Measurements from ENCODE around the gene DNER.

Gene DNER

GRCh38 chr2:229686122-229686919 is 28.0 kb downstream of the DNER start:
- ChIA-PET POLR2A (no interaction called here), CTCF (no interaction called here)
- Histone ChIP-seq H3K27ac (ENCODE audit: insufficient read depth in 1 of 2, low read depth in 1 of 2, low read length in 2 of 2, poor library complexity in 1 of 2, severe bottlenecking in 2 of 2) (no peak overlapping the region), H3K4me3 (ENCODE audit: control insufficient read depth in 1 of 7, extremely low read depth in 1 of 7, insufficient read depth in 4 of 7, low read depth in 2 of 7, low read length in 6 of 7) (no peak overlapping the region), H3K4me1 (ENCODE audit: control extremely low read depth in 1 of 4, control insufficient read depth in 4 of 4, insufficient read depth in 4 of 4, low read length in 3 of 4) (no peaks in the 10 kb centered on the region), H3K9me3 (ENCODE audit: control extremely low read depth in 1 of 5, control insufficient read depth in 4 of 5, insufficient read depth in 2 of 5, low read depth in 1 of 5, low read length in 4 of 5) (no peaks in the 10 kb centered on the region), H3K27me3 (replicated peaks in 2 of 5; ENCODE audit: control insufficient read depth in 4 of 5, insufficient read depth in 5 of 5, low read length in 4 of 5) (no peaks in the 10 kb centered on the region), H3K36me3 (ENCODE audit: control insufficient read depth in 4 of 4, insufficient read depth in 4 of 4, low read length in 3 of 4) (no peaks in the 10 kb centered on the region)
- WGBS (ENCODE audit: insufficient coverage), result 100% methylated on average over 2 of the region's 6 CpGs
- DNase-seq, result no peak

GRCh38 chr2:229684942-229685562 is 29.3 kb downstream of the DNER start:
- Histone ChIP-seq H3K4me3 (ENCODE audit: control insufficient read depth in 1 of 7, extremely low read depth in 1 of 7, insufficient read depth in 4 of 7, low read depth in 2 of 7, low read length in 6 of 7) (no peak overlapping the region), H3K9me3 (ENCODE audit: control extremely low read depth in 1 of 5, control insufficient read depth in 4 of 5, insufficient read depth in 2 of 5, low read depth in 1 of 5, low read length in 4 of 5) (peaks cover 0 to 2% (median 0%) of the 10 kb centered on the region in 5 experiments), H3K27me3 (replicated peaks in 2 of 5; ENCODE audit: control insufficient read depth in 4 of 5, insufficient read depth in 5 of 5, low read length in 4 of 5) (peaks cover 0 to 2% (median 0%) of the 10 kb centered on the region in 5 experiments), H3K4me1 (ENCODE audit: control extremely low read depth in 1 of 4, control insufficient read depth in 4 of 4, insufficient read depth in 4 of 4, low read length in 3 of 4) (no peaks in the 10 kb centered on the region), H3K36me3 (ENCODE audit: control insufficient read depth in 4 of 4, insufficient read depth in 4 of 4, low read length in 3 of 4) (no peaks in the 10 kb centered on the region), H3K27ac (ENCODE audit: insufficient read depth in 1 of 2, low read depth in 1 of 2, low read length in 2 of 2, poor library complexity in 1 of 2, severe bottlenecking in 2 of 2) (no peak overlapping the region)
- CTCF ChIA-PET, result no interaction called here
- POLR2A ChIA-PET, result no interaction called here
- no peak for DNase-seq
- 100% methylated on average over 2 of the region's 6 CpGs for WGBS (ENCODE audit: insufficient coverage)

DNA sequence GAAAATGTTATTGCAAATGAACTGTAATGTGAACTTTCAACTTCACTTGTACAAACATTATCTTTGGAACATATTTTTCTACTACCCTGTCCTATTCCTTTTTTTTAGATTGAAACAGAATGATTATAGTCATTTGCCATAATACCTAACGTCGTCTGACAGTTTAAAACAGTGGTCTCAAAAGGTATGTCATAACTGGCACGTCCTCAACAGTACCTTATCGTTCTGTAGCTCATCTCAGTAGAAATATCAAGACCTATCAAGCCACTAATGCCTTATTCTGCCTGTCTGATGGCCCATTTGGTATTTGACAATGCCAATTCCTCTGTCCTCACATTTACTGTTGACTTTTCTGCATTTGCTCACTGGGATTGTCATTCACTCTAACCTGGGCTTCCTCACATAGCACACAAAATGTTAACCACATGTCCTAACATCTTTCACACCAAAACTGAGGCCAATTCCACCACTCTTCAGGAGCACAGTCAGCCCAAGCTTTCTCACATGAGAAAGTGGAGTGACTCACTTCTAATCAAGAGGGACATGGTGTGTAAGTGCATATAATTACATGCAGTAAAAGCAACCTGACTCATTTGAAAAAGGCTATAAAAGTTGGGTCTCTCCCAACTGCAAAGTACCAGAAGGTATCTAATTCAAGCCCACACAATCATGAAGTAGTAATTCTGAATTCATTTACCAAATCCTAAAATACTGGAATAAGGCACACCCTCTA is 34.8 kb downstream of the DNER start:
- POLR2A ChIA-PET, result no interaction called here
- CTCF ChIA-PET, result no interaction called here
- no peak for DNase-seq

GRCh38 chr2:229675569-229675968 is 38.8 kb downstream of the DNER start:
- WGBS (ENCODE audit: insufficient coverage), result 40% methylated on average over 4 of the region's 4 CpGs
- POLR2A ChIA-PET, result no interaction called here

More for the DNA sequence above, 34.8 kb downstream of the DNER start:
- H3K4me1 ChIP-seq (ENCODE audit: control extremely low read depth in 1 of 4, control insufficient read depth in 4 of 4, insufficient read depth in 4 of 4, low read length in 3 of 4), result no peaks in the 10 kb centered on the region
- H3K36me3 ChIP-seq (ENCODE audit: control insufficient read depth in 4 of 4, insufficient read depth in 4 of 4, low read length in 3 of 4), result no peaks in the 10 kb centered on the region
- H3K4me3 ChIP-seq (ENCODE audit: control insufficient read depth in 1 of 7, extremely low read depth in 1 of 7, insufficient read depth in 4 of 7, low read depth in 2 of 7, low read length in 6 of 7), result no peak overlapping the region
- H3K27ac ChIP-seq (ENCODE audit: insufficient read depth in 1 of 2, low read depth in 1 of 2, low read length in 2 of 2, poor library complexity in 1 of 2, severe bottlenecking in 2 of 2), result no peak overlapping the region
- H3K9me3 ChIP-seq (ENCODE audit: control extremely low read depth in 1 of 5, control insufficient read depth in 4 of 5, insufficient read depth in 2 of 5, low read depth in 1 of 5, low read length in 4 of 5), result peaks cover 0 to 2% (median 0%) of the 10 kb centered on the region in 5 experiments
- 96% methylated on average over 4 of the region's 4 CpGs for WGBS (ENCODE audit: insufficient coverage)
- H3K27me3 ChIP-seq (replicated peaks in 2 of 5; ENCODE audit: control insufficient read depth in 4 of 5, insufficient read depth in 5 of 5, low read length in 4 of 5), result peaks cover 0 to 10% (median 5%) of the 10 kb centered on the region in 5 experiments

GRCh38 chr2:229674830-229675530 is 39.4 kb downstream of the DNER start:
- no peak overlapping the region for H3K4me3 ChIP-seq (ENCODE audit: control insufficient read depth in 1 of 7, extremely low read depth in 1 of 7, insufficient read depth in 4 of 7, low read depth in 2 of 7, low read length in 6 of 7)
- H3K27ac ChIP-seq (ENCODE audit: insufficient read depth in 1 of 2, low read depth in 1 of 2, low read length in 2 of 2, poor library complexity in 1 of 2, severe bottlenecking in 2 of 2), result no peak overlapping the region
- H3K36me3 ChIP-seq (ENCODE audit: control insufficient read depth in 4 of 4, insufficient read depth in 4 of 4, low read length in 3 of 4), result no peaks in the 10 kb centered on the region
- H3K27me3 ChIP-seq (replicated peaks in 2 of 5; ENCODE audit: control insufficient read depth in 4 of 5, insufficient read depth in 5 of 5, low read length in 4 of 5), result peaks cover 2 to 19% (median 5%) of the 10 kb centered on the region in 5 experiments
- ChIA-PET POLR2A (no interaction called here), CTCF (no interaction called here)
- WGBS (ENCODE audit: insufficient coverage), result 100% methylated on average over 4 of the region's 6 CpGs
- H3K9me3 ChIP-seq (ENCODE audit: control extremely low read depth in 1 of 5, control insufficient read depth in 4 of 5, insufficient read depth in 2 of 5, low read depth in 1 of 5, low read length in 4 of 5), result no peaks in the 10 kb centered on the region
- DNase-seq, result no peak
- no peaks in the 10 kb centered on the region for H3K4me1 ChIP-seq (ENCODE audit: control extremely low read depth in 1 of 4, control insufficient read depth in 4 of 4, insufficient read depth in 4 of 4, low read length in 3 of 4)

More at GRCh38 chr2:229675569-229675968, 38.8 kb downstream of the DNER start:
- no peaks in the 10 kb centered on the region for H3K36me3 ChIP-seq (ENCODE audit: control insufficient read depth in 4 of 4, insufficient read depth in 4 of 4, low read length in 3 of 4)
- H3K27ac ChIP-seq (ENCODE audit: insufficient read depth in 1 of 2, low read depth in 1 of 2, low read length in 2 of 2, poor library complexity in 1 of 2, severe bottlenecking in 2 of 2), result no peak overlapping the region
- CTCF ChIA-PET, result no interaction called here
- DNase-seq, result no peak
- H3K27me3 ChIP-seq (replicated peaks in 2 of 5; ENCODE audit: control insufficient read depth in 4 of 5, insufficient read depth in 5 of 5, low read length in 4 of 5), result peaks cover 2 to 18% (median 5%) of the 10 kb centered on the region in 5 experiments
- H3K4me3 ChIP-seq (ENCODE audit: control insufficient read depth in 1 of 7, extremely low read depth in 1 of 7, insufficient read depth in 4 of 7, low read depth in 2 of 7, low read length in 6 of 7), result no peak overlapping the region
- no peaks in the 10 kb centered on the region for H3K4me1 ChIP-seq (ENCODE audit: control extremely low read depth in 1 of 4, control insufficient read depth in 4 of 4, insufficient read depth in 4 of 4, low read length in 3 of 4)
- H3K9me3 ChIP-seq (ENCODE audit: control extremely low read depth in 1 of 5, control insufficient read depth in 4 of 5, insufficient read depth in 2 of 5, low read depth in 1 of 5, low read length in 4 of 5), result no peaks in the 10 kb centered on the region

- Histone ChIP-seq H3K36me3 (ENCODE audit: control insufficient read depth in 4 of 4, insufficient read depth in 4 of 4, low read length in 3 of 4) (no peaks in the 10 kb centered on the region), H3K9me3 (ENCODE audit: control extremely low read depth in 1 of 5, control insufficient read depth in 4 of 5, insufficient read depth in 2 of 5, low read depth in 1 of 5, low read length in 4 of 5) (no peaks in the 10 kb centered on the region), H3K4me3 (ENCODE audit: control insufficient read depth in 1 of 7, extremely low read depth in 1 of 7, insufficient read depth in 4 of 7, low read depth in 2 of 7, low read length in 6 of 7) (no peak overlapping the region), H3K4me1 (ENCODE audit: control extremely low read depth in 1 of 4, control insufficient read depth in 4 of 4, insufficient read depth in 4 of 4, low read length in 3 of 4) (no peaks in the 10 kb centered on the region), H3K27me3 (replicated peaks in 2 of 5; ENCODE audit: control insufficient read depth in 4 of 5, insufficient read depth in 5 of 5, low read length in 4 of 5) (peaks cover 2 to 18% (median 5%) of the 10 kb centered on the region in 5 experiments), H3K27ac (ENCODE audit: insufficient read depth in 1 of 2, low read depth in 1 of 2, low read length in 2 of 2, poor library complexity in 1 of 2, severe bottlenecking in 2 of 2) (no peak overlapping the region)
- CTCF ChIA-PET, result no interaction called here
- no peak for DNase-seq
- POLR2A ChIA-PET, result no interaction called here
- 100% methylated on average over 1 of the region's 5 CpGs for WGBS (ENCODE audit: insufficient coverage)
These were observed 40.7 kb downstream of the DNER start for GRCh38 chr2:229673676-229674075.

All from common myeloid progenitor, CD34-positive (primary cell).